Stomach smooth muscle (tissue), 2 donors: Measurements from ENCODE around the gene REG4.
"Not testable (repeated sequence)": the region's sequence is repeated elsewhere in the genome, so short reads cannot be mapped to it uniquely, and the experiment has no call there.

Experiments
- H3K27ac ChIP-seq: one replicate; pipeline ENCODE4 v1.7.0; 2013; ENCODE audit warnings: mild to moderate bottlenecking, low read length, inconsistent platforms
- H3K27me3 ChIP-seq, 2 donors: one replicate each; pipeline ENCODE4 v1.7.0; 2013; ENCODE audit warnings: low read length in 2 of 2; ENCODE audit not compliant: insufficient read depth in 2 of 2, control insufficient read depth in 1 of 2
- H3K36me3 ChIP-seq, 2 donors: one replicate each; pipeline ENCODE4 v1.7.0; 2013; ENCODE audit warnings: low read length in 2 of 2; ENCODE audit not compliant: control insufficient read depth in 2 of 2, insufficient read depth in 2 of 2
- H3K4me1 ChIP-seq: one replicate; pipeline ENCODE4 v1.7.0; 2013; ENCODE audit warnings: low read length; ENCODE audit not compliant: control insufficient read depth, insufficient read depth
- H3K4me3 ChIP-seq, 2 donors: one replicate each; pipeline ENCODE4 v1.7.0; 2013; ENCODE audit warnings: low read length in 2 of 2
- H3K9ac ChIP-seq, 2 donors: one replicate each; pipeline ENCODE4 v1.7.0; 2013; ENCODE audit warnings: low read length in 2 of 2, mild to moderate bottlenecking in 1 of 2
- H3K9me3 ChIP-seq, 2 donors: one replicate each; pipeline ENCODE4 v1.7.0; 2013; ENCODE audit warnings: low read length in 2 of 2; ENCODE audit not compliant: control insufficient read depth in 2 of 2
- donor health status: healthy.
- donor health status: Pancreatic carcinoma.

REG4 gene

GRCh38 chr1:119811387-119811786 is at the start of gene REG4:
REG4 (minus strand) TSS chr1:119811460; CDS start chr1:119808769, 2,691 bp downstream.
- Histone ChIP-seq H3K9ac (no peak within 1 kb of the TSS), H3K4me3 (no peak within 1 kb of the TSS), H3K9me3 (no peaks in the 10 kb centered on the region), H3K27me3 (no peaks in the 10 kb centered on the region), H3K36me3 (no peaks in the 10 kb centered on the region), H3K27ac (no peak within 1 kb of the TSS), H3K4me1 (no peaks in the 10 kb centered on the region)

DNA sequence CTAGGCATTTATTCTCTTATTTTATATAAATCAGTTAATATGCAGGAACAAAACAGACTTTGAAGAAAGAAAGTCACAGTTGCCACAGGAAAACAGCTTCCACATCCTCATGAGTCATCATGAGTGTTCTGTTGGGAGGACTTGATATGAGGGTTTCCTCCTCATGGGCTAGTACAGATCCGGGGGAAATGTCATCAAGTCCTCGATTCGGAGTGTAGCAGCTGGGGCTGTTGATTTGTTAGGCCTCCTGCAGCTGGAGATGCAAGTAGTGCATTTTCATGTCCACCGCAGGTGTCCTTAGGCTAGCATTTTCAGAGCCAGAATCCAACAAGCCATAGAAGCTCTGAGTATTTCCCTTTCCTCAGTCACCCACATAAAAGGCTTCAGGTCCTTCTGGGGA is 48.4 kb upstream of the REG4 start:
- no peak overlapping the region for H3K9ac ChIP-seq
- H3K4me1 ChIP-seq = no peaks in the 10 kb centered on the region
- H3K27ac ChIP-seq = no peak overlapping the region
- no peaks in the 10 kb centered on the region for H3K9me3 ChIP-seq
- H3K36me3 ChIP-seq = no peaks in the 10 kb centered on the region
- H3K27me3 ChIP-seq = no peaks in the 10 kb centered on the region
- no peak overlapping the region for H3K4me3 ChIP-seq

- not testable (repeated sequence) for H3K4me3 ChIP-seq, H3K9ac ChIP-seq, H3K4me1 ChIP-seq, H3K9me3 ChIP-seq, H3K27ac ChIP-seq, H3K36me3 ChIP-seq, H3K27me3 ChIP-seq
Measured at GRCh38 chr1:119858556-119859214, 47.4 kb upstream of the REG4 start.

DNA sequence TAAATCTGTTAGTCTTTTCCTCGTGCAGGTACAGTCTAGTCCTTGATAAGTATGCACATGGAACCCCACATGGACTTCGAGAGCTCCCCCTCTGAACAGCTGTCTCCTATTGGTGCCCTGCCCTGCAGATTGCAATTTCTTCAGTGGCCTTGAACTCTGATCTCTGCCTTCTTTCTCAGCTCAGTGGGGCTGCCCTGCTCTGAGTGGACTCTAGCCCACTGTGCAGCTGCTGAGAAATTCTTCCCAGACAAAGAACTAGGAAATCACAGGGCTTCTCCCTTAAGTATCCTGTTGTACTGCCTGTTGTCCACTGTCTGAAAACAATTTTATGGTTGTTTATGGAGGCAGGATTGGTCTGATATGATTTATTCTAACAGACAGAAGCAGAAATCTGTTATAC is 46.9 kb upstream of the REG4 start:
- no peak overlapping the region for H3K4me3 ChIP-seq
- no peaks in the 10 kb centered on the region for H3K4me1 ChIP-seq
- H3K9me3 ChIP-seq = no peaks in the 10 kb centered on the region
- H3K36me3 ChIP-seq = no peaks in the 10 kb centered on the region
- H3K27ac ChIP-seq = no peak overlapping the region
- H3K27me3 ChIP-seq = no peaks in the 10 kb centered on the region
- no peak overlapping the region for H3K9ac ChIP-seq

DNA sequence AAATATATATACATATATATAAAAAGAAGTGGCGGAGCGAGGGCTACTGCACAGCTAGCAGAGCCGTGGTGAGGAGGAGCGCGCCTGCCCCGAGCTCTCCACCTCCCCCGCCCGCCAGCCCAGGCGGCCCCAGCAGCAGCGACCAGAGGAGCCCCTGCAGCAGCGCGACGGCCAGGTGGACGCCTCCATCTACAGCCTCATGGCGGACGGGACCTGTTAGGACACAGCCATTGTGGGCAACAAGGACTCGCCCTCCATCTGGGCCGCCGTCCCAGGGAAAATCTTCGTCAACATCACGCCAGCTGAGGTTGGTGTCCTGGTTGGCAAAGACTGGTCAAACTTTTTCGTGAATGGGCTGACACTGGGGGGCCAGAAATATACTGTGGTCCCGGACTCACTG is 41.9 kb upstream of the REG4 start:
- Histone ChIP-seq H3K27ac (no peak overlapping the region), H3K9ac (no peak overlapping the region), H3K4me1 (no peaks in the 10 kb centered on the region), H3K36me3 (no peaks in the 10 kb centered on the region), H3K9me3 (no peaks in the 10 kb centered on the region), H3K27me3 (no peaks in the 10 kb centered on the region), H3K4me3 (no peak overlapping the region)

DNA sequence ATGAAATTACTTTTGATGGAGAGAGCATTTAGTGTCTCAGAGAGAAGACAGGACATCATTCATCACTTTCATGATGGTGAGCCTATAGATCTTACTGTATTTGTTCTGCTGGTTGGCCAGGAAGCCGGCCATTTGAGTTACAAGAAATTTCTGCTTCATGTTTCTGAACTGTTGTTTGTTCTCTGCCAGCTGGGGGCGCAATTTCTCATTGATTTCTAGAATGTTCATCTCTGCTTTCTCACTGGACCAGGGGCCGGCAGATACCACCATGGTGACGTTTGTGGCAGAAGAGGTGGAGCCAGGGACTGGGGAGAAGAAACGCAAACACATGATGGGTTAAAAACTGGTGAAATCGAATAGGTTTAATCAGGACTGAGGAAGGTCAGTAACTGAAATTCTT is 32.9 kb upstream of the REG4 start:
- not testable (repeated sequence) for H3K4me3 ChIP-seq, H3K4me1 ChIP-seq, H3K36me3 ChIP-seq, H3K9me3 ChIP-seq, H3K9ac ChIP-seq, H3K27me3 ChIP-seq, H3K27ac ChIP-seq

DNA sequence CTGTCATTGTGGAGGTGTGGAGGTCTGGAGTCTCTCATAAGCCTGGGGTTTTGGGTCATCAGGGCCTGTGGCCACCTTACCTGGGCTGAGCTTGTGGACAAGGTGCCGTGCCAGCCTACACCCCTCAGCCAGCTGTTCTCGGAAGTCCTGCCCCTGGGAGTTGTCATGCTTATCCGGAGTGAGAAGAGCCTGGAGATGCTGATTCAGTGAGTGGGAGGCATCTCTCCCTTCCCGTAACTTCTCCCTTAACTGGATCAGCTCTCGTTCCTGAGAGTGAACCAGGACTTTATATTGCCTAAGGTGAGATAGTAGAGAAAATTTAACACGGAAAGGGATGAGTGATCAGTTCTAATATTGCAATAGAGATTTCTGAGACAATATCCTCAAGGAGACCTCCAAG is 30.0 kb upstream of the REG4 start:
- H3K9me3 ChIP-seq = no peaks in the 10 kb centered on the region
- H3K9ac ChIP-seq = no peak overlapping the region
- no peaks in the 10 kb centered on the region for H3K4me1 ChIP-seq
- no peak overlapping the region for H3K4me3 ChIP-seq
- H3K27me3 ChIP-seq = no peaks in the 10 kb centered on the region
- no peak overlapping the region for H3K27ac ChIP-seq
- no peaks in the 10 kb centered on the region for H3K36me3 ChIP-seq

DNA sequence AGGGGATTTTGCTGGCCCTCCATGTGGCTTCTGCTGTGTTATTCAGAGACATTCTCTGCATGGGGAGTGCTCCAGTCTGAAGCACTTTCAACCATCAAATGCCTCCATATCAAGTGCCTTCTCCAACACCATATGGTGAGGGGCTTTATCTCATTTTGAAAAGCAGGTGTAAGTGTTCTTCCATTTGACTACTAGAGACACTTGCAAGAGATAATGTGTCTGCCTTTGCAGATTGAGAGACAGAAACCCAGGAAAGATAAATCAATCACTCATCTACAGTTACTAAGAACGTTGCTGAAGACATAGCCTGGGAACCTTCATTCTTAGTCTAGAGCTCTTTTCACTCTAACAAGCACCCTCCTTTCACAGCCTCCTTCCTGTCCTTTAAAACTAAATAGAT is 29.5 kb upstream of the REG4 start:
- H3K9me3 ChIP-seq = no peaks in the 10 kb centered on the region
- no peak overlapping the region for H3K4me3 ChIP-seq
- no peaks in the 10 kb centered on the region for H3K36me3 ChIP-seq
- no peaks in the 10 kb centered on the region for H3K4me1 ChIP-seq
- H3K27me3 ChIP-seq = no peaks in the 10 kb centered on the region
- H3K9ac ChIP-seq = no peak overlapping the region
- H3K27ac ChIP-seq = no peak overlapping the region

DNA sequence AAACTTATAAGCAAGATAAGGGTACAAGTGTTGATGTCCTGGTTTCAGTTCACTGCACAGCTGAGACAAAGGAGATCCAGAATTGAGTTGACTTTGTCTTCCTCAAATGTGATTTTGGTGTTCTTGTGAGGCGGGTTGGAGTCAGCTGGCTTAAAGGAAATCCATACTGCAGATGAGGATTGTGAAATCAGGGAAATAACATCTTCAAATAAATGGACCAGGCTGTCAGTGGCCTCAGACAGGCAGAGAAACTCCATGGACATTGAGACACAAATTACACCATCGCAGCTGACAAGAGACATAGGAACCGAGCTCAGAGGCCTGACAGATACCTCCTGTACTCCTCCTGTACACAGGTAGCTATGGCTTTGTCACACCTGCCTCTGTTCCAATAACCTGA is 27.0 kb upstream of the REG4 start:
- Histone ChIP-seq H3K9ac (no peak overlapping the region), H3K4me3 (no peak overlapping the region), H3K9me3 (no peaks in the 10 kb centered on the region), H3K27ac (no peak overlapping the region), H3K36me3 (no peaks in the 10 kb centered on the region), H3K4me1 (no peaks in the 10 kb centered on the region), H3K27me3 (no peaks in the 10 kb centered on the region)

GRCh38 chr1:119834990-119835389 is 23.7 kb upstream of the REG4 start:
- no peaks in the 10 kb centered on the region for H3K9me3 ChIP-seq
- no peak overlapping the region for H3K9ac ChIP-seq
- H3K27me3 ChIP-seq = no peaks in the 10 kb centered on the region
- no peaks in the 10 kb centered on the region for H3K36me3 ChIP-seq
- H3K4me1 ChIP-seq = no peaks in the 10 kb centered on the region
- no peak overlapping the region for H3K27ac ChIP-seq
- no peak overlapping the region for H3K4me3 ChIP-seq

DNA sequence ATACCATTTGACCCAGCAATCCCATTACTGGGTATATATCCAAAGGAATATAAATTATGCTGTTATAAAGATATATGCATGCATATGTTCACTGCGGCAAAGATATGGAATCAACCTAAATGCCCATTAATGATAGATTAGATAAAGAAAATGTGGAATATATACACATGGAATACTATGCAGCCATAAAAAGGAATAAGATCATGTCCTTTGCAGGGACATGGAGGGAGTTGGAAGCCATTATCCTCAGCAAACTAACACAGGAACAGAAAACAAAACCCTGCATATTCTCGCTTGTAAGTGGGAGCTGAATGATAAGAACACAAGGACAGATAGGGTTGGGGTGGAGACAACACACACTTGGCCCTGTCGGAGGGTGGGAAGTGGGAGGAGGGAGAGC is 19.8 kb upstream of the REG4 start:
- Histone ChIP-seq H3K9me3 (no peaks in the 10 kb centered on the region), H3K27me3 (no peaks in the 10 kb centered on the region), H3K27ac (no peak overlapping the region), H3K4me1 (no peaks in the 10 kb centered on the region), H3K4me3 (no peak overlapping the region), H3K9ac (no peak overlapping the region), H3K36me3 (no peaks in the 10 kb centered on the region)
